Stimulated activated CD8-positive, alpha-beta memory T cell treated with anti-CD3 and anti-CD28 coated beads, Interleukin-15, amount 100 ng/mL, for 24 hours (primary cell): ENCODE measurements around the gene NRCAM.

ENCODE experiments used
- DNase-seq: peaks from one replicate; pipeline ENCODE4 v3.0.0-alpha.2; 2020; ENCODE audit warnings: low read depth

Gene NRCAM

DNA sequence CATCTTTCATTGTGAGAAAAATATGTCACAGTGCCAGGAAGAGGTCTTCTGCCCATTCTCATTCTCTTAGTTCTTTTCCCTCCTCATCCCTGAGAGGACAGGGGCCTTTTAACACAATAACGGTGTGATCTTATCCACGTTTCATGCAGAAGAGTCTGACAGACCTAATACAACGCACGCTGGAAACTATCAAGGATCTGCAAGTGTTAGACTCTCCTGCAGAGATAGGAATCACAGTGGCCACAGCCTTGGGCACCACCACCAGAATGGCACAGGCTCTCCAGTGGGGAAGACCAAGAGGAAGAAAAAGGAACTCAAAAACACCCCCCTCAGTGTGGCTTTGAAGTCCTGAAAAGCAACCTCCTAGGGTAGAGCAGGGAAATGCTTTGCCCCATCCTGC, 253.5 kb downstream of the NRCAM start:
- DNase-seq: no peak

DNA sequence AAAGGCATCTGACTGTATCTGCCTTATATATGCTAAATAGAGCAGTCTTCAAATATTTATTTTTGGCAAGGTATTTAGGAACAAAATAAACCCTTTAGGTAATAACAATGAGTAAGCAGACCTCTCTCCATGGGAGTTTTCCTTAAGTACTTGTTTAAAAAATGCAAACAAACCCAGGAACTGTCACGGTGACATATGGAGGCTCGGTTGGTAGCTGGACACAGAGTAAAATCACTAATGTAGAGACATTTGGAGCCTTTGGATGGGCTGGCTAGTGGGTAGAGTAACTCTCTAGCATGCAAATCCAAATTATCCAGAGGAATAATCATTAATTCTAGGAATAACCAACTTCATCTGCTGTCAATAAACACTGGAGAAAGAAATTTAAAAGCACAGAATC, 254.5 kb downstream of the NRCAM start:
- no peak for DNase-seq

DNA sequence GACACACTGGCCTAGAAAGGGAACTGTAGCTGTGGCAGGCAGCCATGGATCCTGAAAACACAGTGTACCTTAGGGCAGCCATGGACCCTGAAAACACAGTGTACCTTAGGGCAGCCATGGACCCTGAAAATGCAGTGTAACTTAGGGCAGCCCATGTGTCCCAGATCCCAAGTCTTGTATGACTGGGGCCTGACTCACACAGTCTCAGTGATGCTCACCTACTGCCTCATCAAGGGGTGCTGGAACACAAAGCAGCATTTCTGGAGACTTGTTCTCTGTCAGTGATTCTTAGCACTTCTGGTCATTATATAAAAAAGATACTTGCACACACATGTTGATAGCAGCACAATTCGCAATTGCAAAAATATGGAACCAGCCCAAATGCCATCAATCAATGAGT, 255.9 kb downstream of the NRCAM start:
- no peak for DNase-seq

DNA sequence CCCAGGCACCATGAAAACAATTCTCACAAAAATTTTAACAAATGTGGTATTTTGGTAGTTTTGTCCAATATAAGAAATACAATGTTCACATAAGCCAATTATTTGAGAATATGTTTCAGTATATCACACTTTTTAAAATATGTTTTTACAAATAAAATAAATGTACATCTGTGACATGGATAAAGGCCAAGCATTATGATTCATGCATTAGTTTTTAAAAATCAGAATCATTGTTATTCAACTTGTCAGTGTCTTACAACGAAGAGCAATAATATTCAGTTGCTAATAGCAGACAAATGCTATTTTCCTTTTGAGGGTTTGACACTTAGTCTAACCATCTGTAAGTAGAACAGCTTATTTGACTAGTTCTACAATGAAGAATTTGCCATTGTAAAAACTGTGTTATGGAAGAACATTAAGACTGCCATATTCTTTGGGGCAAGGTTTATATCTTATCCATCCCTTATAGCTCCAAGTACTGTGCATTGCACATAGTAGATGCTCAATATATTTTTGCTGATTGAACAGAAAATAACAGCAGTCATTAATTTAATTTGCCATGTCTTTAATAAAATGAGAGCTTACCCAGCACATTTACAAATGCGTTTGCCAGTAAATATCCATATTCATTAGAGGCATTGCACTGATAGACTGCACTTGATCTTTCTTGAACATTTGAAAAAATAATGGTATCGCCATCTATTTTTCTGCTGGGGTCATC, 258.7 kb downstream of the NRCAM start:
- no peak for DNase-seq

DNA sequence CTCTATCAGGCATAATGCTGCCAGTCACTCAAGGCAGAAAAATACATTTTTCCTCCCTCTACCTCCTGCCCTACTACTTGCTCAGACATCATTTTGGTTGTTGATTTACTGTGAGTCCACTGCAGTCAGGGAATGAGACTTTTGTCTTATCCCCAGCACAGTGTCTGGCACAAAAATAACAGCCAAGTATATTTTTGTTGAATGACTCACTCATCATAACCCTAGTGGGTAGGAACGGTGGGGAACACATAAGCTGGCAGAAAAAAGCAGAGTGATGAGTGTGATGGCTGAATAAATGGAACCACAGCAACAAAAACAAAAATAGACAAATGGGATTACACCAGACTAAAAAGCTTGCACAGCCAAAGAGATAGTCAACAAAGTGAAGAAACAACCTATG, 260.2 kb downstream of the NRCAM start:
- no peak for DNase-seq

DNA sequence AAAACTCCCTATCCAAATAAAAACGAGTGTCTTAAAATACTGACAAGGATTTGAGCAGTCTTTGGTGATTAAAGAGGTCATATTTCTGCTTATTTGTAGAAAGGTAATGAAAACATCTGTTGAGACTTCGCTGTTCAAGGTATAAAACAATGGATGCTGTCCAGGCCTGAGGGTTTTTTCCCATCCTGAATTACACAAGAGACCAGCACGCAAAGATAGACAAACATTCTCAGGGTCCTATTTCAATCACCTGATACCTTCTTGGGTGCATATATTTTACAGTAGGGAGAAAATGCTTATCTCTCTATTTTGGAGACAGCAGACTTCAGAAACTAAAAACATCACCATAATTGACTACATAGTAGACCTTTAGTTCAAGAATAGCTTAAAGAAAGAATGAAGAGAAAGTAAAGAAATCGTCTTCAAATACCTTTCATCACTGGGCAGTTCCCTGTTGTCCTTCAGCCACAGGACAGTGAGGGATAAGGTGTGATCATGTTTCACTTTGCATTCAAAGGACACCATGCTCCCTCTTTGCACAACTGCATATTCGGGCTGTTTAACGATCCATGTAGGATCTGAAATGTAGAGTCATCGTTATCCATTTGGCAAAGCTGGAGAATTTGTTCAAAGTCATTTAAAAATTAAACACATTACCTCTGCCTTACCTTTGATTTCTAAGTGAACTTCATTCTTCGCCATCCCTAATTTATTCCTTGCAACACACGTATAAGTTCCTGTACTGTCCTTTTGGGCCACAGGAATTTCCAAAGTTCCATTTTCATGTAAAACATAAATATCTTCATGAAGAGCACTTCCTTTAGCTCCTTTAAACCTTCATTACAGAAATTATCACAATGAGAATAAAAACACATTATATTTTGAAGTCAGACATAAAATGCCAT, 262.4 kb downstream of the NRCAM start:
- no peak for DNase-seq

DNA sequence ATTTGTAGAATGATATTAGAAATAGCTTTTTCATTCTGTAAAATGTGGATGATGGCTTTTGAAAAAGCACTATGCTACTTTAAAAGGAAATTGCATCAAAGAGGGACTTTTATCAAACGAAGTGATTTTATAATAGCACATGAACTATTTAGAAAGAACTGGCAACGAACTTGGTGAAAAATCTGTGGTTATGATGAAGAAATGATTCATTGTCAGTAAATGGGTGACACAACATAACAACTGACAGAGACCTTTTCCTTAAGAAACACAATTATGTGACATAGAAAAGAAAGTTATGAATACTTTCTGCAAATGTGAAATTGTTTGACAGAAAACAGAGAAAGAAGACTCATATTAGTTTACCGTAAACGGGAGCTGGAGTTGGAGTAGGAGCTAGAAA, 265.3 kb downstream of the NRCAM start:
- DNase-seq: no peak

DNA sequence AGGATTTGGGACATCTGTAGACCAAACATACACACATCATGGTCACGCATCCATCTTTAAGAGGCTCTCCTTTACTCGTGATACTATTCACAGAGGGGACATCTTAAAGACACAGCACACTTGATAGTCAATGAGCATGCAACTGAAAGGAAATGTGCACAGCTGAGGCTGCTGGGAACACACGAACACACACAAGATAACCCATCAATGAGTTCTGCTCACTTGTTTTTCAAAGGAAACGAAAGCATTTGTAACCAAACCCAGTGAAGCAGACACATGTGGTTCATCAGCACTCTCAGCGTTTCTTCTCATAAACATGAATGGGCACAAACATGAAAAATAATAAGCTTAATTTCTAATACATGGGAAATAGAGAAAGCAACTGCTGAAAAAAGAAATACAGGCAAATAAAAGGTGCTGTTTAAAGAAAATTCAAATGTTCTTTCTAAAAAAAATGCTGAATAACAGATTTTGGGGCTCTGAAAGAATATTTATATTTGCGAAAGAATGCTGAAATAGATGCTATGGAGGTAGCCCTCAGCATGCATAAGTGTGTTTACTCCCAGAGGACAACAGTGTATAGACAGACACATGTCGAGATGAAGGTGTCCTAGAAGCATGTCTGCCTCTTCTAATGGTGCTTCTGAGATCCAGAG, 266.4 kb downstream of the NRCAM start:
- DNase-seq: no peak

DNA sequence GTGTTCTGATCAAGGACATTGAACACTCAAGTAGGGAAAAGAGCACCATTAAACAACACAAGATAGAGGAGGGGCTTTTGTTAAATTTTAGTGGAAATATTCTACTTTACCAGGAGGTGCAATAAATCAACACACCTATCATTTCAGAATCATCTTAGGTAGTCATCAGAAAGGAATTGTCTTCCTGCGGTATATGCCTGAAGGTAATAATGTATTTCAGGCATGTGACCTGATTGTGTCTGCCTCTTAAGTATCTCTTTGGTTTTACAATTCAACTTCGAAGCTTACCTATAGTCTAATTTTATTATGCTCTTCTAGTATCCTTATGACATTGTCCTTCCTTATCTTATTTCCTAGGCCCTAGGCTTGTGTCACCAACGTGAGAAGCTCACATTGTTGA, 267.5 kb downstream of the NRCAM start:
- DNase-seq: no peak

DNA sequence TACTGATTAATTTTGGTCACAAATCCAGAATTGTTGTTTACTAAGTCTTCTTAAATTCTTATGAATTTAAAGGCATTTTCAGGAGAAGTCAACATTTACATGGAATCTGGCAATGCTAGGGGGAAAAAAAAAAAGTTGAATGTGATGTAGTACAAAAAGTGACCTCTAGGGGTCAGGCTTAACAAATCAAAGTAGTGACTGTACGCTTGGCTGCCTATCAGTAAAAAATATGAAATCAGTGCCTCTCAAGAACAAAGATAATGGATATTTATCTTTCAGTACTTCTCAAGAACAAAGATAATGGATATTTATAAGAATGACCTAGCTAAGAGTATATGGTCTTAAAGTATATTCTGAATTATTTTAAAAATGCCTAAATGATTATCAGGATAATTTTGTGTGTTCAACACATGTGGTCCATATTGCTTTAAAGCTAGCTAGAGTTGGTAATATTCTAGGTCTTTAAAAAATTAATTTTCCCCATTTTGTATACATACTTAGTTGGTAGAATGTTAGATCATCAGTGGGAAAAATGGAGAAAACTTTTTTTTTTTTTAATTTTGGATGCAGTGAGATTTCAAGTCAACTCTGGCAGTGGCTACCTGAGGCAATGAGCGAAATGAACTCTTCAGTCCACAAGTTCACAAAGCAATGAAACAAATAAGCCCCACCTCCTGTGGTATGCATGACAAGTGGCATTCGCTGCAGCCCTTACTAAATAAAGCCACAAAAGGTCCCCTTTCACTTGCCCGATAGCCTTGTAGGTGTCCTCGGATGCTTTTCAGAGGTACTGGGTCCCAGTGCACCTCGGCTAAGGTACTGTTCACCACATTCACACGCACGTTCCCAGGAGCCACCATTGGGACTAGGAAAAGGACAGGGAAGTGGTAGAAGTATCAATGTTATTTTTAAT, 274.9 kb downstream of the NRCAM start:
- no peak for DNase-seq

DNA sequence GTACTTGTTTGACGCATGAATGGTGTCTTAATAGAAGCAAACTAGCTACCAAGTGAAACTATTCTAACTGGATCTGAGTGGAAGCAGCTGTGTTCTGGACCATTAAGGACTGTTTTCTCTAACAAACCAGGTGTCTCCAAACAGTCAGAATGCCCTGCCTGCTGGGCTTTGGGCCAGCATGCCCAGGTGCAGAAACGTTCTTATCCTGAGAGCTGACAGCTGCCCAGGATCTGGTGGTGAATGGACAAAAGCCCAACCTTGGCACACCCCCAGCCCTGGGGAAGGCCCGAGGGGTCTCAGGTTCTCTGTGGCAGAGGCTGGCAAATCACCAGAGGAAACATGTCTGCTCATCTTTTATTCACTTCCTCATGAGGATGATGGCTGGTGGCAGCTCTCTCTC, 277.8 kb downstream of the NRCAM start:
- no peak for DNase-seq

DNA sequence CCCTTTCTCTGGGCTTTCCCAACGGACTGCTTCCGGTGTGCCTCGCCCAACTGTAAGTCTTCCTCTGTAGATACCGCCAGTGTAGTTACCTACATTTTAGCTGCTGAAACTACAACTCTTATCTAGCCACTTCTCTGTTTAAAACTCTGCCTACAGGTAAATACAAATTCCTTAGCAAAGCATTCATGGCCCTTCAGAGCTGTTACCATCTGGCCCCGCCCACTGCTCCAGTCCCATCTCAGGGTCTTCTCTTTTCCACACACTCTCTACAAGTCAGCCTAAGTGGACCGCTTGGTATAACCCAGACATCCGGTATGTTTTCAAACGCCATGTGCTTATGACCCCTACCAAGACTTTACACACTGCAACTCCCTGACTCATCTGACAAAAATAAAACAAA, 285.1 kb downstream of the NRCAM start:
- no peak for DNase-seq

DNA sequence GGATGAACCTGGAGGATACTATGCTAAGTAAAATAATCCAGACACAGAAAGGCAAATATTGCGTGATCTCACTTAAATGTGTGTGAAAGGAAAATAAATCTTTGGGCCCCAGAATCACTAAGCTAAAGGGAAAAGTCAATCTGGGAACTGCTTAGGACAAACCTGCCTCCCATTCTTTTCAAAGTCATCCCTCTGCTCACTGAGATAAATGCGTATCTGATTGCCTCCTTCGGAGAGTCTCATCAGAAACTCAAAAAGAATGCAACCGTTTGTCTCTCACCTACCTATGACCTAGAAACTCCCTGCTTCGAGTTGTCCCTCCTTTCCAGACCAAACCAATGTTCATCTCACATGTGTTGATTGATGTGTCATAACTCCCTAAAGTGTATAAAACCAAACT, 286.0 kb downstream of the NRCAM start:
- DNase-seq: no peak

DNA sequence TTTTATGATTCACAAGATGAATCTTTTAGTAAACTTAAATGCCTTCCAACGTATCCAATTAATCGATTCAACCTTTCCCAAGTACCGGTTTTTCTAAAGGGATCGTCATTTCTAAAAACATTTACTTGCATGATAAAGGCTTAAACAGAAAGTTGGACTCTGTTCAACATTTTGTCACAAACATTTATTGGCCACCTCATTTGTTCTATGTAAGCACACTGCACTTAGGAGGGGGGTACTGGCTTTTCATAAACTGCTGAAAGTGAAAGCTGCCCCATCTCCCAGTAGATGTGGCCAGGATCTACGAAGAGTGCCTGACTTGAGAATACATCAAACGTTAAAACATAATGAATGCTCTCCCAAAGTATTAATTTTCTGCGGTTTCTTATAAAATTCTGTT, 288.8 kb downstream of the NRCAM start:
- no peak for DNase-seq

DNA sequence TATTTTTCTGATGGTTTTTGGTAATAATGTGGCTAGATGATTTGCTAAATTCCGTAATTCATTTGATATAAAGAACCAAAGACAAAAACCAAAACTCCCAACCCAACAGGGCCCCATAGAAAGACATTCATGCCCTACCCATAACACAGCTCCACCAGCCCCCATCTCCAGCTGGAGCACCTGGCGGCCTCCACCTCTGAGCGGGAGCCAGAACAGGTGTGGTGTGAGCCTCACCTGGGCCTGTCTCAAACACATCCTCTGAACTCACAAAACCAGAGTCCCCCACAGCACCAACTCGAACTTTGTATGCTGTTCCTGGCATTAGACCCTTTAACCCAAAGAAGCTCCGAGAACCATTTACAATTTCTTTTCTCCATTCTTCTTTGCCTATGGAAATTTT, 289.5 kb downstream of the NRCAM start:
- no peak for DNase-seq

DNA sequence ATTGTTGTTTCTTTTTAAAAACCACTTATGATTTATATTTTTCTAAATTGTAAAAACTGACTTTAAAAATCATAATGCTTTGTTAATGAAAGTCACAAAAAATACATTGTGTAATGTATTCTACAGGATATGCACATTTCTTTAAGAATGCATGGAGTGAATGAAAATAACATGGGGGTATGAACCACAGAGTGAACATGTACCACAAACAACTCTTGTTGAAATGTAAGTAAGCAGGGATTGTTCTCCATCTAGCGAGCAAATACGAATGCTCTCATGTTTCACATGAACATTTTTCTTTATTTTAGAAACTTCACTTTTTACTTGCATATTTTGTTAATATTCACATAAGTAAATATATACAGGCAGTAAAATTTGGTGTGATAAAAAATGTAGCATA, 290.5 kb downstream of the NRCAM start:
- no peak for DNase-seq

DNA sequence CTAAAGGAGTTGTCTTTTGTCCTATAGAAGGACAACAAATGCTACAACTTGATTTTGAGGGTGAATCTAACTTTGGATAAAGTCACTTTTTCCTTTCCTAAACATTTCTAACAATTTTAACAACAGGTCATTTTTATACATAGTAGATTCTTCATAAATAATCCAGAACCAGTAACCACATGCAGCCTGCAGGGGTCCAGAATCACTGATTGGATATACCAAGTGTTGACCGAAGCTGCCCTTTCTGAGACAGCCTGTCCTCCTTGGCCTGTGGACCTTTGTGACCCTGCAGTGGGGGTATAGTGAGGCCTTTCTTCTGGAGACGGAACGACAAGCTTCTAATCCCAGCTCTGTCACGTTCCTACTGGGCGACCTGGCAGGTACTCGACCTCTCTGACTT, 291.3 kb downstream of the NRCAM start:
- DNase-seq: no peak

DNA sequence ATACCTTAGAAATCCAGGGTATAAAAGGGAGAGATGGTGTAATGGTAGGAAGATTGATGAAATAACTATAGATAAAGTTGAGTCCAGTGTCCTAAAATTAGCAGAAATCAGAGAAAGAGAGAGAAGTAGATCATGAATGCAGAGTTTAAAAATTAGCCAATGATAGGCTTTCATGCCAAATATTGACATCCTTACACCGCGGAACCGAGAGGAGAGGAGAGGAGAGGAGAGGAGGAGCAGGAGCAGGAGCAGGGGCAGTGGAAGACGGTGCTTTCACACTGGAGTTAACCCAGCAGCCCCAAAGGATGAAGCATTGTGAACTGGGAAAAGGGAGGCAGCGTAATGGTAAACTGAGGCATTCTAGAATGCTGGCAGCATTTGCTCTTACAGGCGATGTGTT, 291.9 kb downstream of the NRCAM start:
- DNase-seq: no peak

DNA sequence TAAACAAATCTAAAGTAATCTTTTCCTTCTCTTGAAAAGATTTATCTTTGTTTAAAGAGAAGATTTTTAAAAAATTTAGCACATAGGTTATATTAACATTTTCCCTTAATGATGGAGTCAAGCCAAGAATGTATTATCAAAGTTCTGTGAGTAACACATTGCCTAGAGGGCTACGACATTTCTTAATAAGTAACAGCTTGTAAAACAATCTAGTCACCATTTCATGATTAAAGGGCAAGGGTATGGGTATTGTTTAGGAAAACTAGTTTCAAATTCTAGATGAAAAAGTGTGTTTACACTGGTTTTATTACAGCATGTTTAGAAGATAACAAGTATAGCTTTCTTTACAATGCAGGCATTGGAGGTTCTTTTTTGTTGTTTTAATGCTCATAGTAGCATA, 297.5 kb downstream of the NRCAM start:
- DNase-seq: no peak

DNA sequence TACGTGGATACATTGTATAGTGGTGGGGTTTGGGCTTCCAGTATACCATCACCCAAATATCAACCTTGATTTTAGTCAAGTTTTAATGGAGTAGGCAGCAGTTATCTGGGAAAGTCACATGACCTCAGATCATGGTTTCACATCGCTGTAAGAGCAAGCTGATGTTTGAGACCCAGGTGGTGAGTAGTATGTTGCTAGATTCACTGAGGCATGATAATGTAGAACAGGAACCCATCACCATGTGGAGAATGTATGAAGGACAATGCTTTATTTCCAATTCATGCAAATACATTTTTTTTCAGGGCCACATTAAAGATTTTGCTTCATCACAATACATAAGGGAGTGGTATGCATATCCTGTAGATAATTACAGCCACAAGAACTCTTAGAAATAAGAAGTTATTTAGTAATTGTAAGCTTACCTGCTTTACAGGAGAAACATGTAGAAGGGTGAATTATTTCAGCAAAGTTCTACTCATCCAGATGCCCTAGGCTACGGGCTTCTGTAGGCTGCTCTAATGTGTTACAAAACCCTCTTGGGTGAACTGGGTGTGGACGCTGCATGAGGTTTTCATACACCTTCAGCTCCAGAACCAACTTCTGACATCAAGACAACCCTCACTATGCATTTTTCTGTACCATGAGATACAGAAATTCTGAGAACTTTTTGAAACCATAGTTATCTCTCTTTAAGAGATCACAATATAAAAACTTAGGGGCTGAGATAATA, 298.5 kb downstream of the NRCAM start:
- no peak for DNase-seq

DNA sequence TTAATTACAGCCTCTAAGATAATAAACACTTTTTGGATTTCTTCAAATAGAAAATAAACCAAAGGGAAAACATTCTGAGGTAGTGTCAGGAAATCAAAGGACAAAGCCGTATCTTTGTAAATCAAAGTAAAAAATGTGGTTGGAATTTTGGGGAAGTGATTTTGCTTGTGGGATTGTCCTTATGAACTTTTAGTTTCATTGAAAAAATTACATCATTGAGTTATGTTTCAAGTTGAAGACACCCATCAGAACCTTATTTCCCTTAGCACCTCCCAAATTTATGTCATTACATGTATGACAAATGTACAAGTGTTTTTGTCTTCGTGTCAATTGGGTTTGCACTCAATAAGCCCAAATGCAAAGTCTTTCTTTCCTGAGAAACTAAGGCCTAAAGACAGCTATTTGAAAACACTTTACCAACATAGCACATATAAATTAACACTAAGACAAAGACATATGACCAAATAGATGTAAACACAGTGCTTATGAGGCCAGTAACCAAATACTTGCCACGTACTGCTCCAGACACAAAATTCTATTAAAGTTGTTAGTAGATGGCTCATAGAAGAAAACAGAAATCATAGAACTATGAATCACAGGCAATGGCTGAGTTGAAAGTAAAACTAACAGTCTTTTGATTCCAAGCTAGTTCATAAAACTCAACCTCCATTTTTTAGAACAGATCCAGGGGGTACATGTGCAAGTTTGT, 299.2 kb downstream of the NRCAM start:
- DNase-seq: no peak
